Naive thymus-derived CD4-positive, alpha-beta T cell (primary cell): ENCODE results near the gene NRIP1. TPM values are rescaled to one million over a fixed set of nuclear protein-coding genes. Genes with fewer than 3 reads are reported as not detected.

Experiments used
- ATAC-seq: fragments of 150-1000 bp; cut with Tn5 transposase; 2 replicates; pipeline ENCODE4 v1.10.0; 2021; ENCODE audit warnings: mild to moderate bottlenecking, moderate library complexity
- CTCF ChIA-PET: fragments of 350-600 bp; sonication (Branson Sonifier 250); formaldehyde crosslinking; loops from one replicate; lab custom pipeline; 2021; ENCODE audit warnings: antibody characterized with exemption; lab: Charles Lee
- POLR2A ChIA-PET: fragments of 350-600 bp; sonication (Branson Sonifier 250); formaldehyde crosslinking; loops from one replicate; lab custom pipeline; 2021; ENCODE audit warnings: antibody characterized with exemption, inconsistent platforms; lab: Charles Lee
- DNase-seq, 9 donors: peaks; one replicate each; pipeline versions ENCODE4 v3.0.0 to v3.0.0-alpha.2; 2020 to 2022; ENCODE audit warnings: mixed read lengths in 1 of 9
- H3K27ac ChIP-seq: one replicate; pipeline ENCODE4 v1.7.0; 2013; ENCODE audit warnings: mild to moderate bottlenecking, low read depth, low read length, moderate library complexity
- H3K27me3 ChIP-seq, 2 donors: one replicate each; pipeline ENCODE4 v1.7.0; 2013; ENCODE audit warnings: low read length in 2 of 2, mild to moderate bottlenecking in 2 of 2, moderate library complexity in 2 of 2; ENCODE audit not compliant: control insufficient read depth in 2 of 2, insufficient read depth in 2 of 2
- H3K36me3 ChIP-seq, 3 experiments: 1 replicate in 2 of 3; 2 replicates in 1 of 3; pipeline ENCODE4 v1.7.0; 2013; ENCODE audit warnings: low read length in 3 of 3, mild to moderate bottlenecking in 3 of 3, moderate library complexity in 1 of 3; ENCODE audit not compliant: insufficient read depth in 3 of 3, control insufficient read depth in 2 of 3
- H3K4me1 ChIP-seq, 2 donors: one replicate each; pipeline ENCODE4 v1.7.0; 2013; ENCODE audit warnings: low read length in 2 of 2, mild to moderate bottlenecking in 2 of 2, moderate library complexity in 1 of 2; ENCODE audit not compliant: control insufficient read depth in 2 of 2, insufficient read depth in 2 of 2
- H3K4me3 ChIP-seq: 2 replicates; pipeline ENCODE4 v1.7.0; 2013; ENCODE audit warnings: mild to moderate bottlenecking, low read length
- H3K9me3 ChIP-seq, 3 experiments: 1 replicate in 2 of 3; 2 replicates in 1 of 3; pipeline ENCODE4 v1.7.0; 2013; ENCODE audit warnings: low read length in 3 of 3; ENCODE audit not compliant: control insufficient read depth in 2 of 3
- H3K27ac Mint-ChIP-seq, 9 donors: one replicate each; pipeline ENCODE4 v1.8.0; 2020 to 2022; ENCODE audit warnings: mixed read lengths in 9 of 9, mild to moderate bottlenecking in 8 of 9, moderate library complexity in 5 of 9, inconsistent platforms in 2 of 9
- H3K27me3 Mint-ChIP-seq, 5 donors: one replicate each; pipeline ENCODE4 v1.8.0; 2021 to 2022; ENCODE audit warnings: mixed read lengths in 5 of 5, mild to moderate bottlenecking in 1 of 5
- H3K36me3 Mint-ChIP-seq, 5 donors: one replicate each; pipeline ENCODE4 v1.8.0; 2020 to 2022; ENCODE audit warnings: mixed read lengths in 5 of 5, mild to moderate bottlenecking in 3 of 5, inconsistent platforms in 1 of 5
- H3K4me1 Mint-ChIP-seq, 7 donors: one replicate each; pipeline ENCODE4 v1.8.0; 2020 to 2022; ENCODE audit warnings: mixed read lengths in 7 of 7, mild to moderate bottlenecking in 3 of 7, inconsistent platforms in 1 of 7
- H3K4me3 Mint-ChIP-seq, 10 donors: one replicate each; pipeline ENCODE4 v1.8.0; 2020 to 2022; ENCODE audit warnings: mild to moderate bottlenecking in 10 of 10, mixed read lengths in 10 of 10, moderate library complexity in 6 of 10, inconsistent platforms in 2 of 10
- H3K9me3 Mint-ChIP-seq, 11 donors: one replicate each; pipeline ENCODE4 v1.8.0; 2020 to 2022; ENCODE audit warnings: mixed read lengths in 11 of 11, mild to moderate bottlenecking in 4 of 11, inconsistent platforms in 1 of 11, moderate library complexity in 1 of 11
- intact Hi-C, 2 donors: fragments of 100-400 bp; cut with micrococcal nuclease; formaldehyde crosslinking; loops; one replicate each; pipeline ENCODE4 v1.15.1; 2023
- polyA plus RNA-seq, 2 donors: library from polyadenylated mRNA; unstranded; fragments of 300-500 nt; fragmentation: Illumina TruSeq; gene quantifications; one replicate each; pipeline ENCODE4 v1.2.3, GENCODE V29; 2021
- total RNA-seq, 6 experiments: library from RNA in 5 of 6; stranded (reverse) in 5 of 6; gene quantifications; 1 replicate in 5 of 6; 2 replicates in 1 of 6; pipeline ENCODE4 v1.2.3 and lab custom pipeline; 2021 to 2026

Gene NRIP1
- total and polyA plus RNA-seq, 7 experiments from 2014 or later: 13.8 to 42.6 (median 35.2) TPM

DNA sequence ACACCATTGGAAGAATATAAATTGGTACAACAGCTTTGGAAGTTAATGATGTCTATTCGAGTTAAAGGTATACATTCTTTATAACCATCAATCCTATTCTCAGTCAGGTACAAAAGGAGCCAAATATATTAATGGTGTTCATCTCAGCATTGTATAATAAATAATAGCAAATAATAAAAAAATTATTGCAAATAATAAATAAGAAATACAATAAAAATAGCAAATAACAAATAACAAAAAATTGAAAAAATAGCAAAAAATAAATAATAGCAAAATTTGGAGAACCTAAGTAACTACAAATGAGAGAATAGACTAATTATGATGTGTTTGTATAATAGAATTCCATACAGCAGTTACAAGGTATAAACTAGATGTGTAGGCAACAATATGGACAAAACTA is 25.6 kb upstream of the NRIP1 start:
- CTCF ChIA-PET: no interaction called here
- no peak overlapping the region for H3K4me3 Mint-ChIP-seq

DNA sequence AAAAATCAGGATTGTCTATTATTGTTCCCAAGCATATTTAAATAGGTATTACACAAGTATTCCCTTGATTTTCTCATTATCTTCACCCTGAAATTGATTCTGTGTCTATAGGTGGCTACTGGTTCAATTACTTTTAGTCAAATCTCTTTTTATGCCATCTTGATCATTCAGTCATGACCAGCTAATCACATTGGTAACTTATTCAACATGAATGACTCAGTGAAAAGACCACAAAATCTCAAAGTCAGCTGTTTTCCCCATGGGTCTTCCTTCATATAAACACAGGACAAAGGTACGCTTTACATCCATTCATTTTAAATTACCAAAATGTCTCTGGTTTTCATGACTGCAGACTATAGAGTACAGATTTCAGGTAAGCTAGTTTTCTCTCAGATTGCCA is 23.7 kb upstream of the NRIP1 start:
- ATAC-seq: no peak
- no peaks in the 10 kb centered on the region for H3K4me1 ChIP-seq

More for the DNA sequence above, 25.6 kb upstream of the NRIP1 start:
- Histone ChIP-seq H3K27ac (no peak overlapping the region), H3K27me3 (no peaks in the 10 kb centered on the region), H3K4me1 (no peaks in the 10 kb centered on the region), H3K9me3 (no peaks in the 10 kb centered on the region), H3K36me3 (no peaks in the 10 kb centered on the region), H3K4me3 (no peak overlapping the region)
- Mint-ChIP-seq H3K4me1 (no peaks in the 10 kb centered on the region), H3K27me3 (peaks cover 0 to 8% (median 0%) of the 10 kb centered on the region in 5 donors), H3K9me3 (no peaks in the 10 kb centered on the region), H3K36me3 (no peaks in the 10 kb centered on the region), H3K27ac (no peak overlapping the region)
- no peak for ATAC-seq
- intact Hi-C loops: no loop called here
- POLR2A ChIA-PET: no interaction called here
- DNase-seq: no peak

DNA sequence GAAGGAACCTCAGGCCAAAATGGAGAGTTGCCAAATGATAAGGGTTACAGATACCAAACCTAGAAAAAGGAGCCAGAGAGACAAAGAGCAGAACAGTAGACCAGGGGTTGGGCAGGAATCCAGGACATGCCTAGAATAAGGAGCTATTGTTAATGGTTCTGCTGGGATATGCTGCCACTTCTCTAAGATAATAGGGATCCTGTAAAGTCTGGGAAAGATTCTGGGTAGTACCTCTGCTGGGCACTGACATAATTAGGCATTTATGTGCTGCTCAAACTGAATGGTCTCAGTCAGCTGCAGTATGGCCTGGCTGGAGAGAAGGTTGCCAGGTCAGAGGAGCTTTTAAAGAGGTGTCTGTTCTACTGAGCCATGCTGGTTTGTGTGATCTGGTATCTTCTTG is 19.9 kb upstream of the NRIP1 start:
- no peaks in the 10 kb centered on the region for H3K4me1 Mint-ChIP-seq
- intact Hi-C loops: no loop called here
- ChIA-PET POLR2A (no interaction called here), CTCF (no interaction called here)
- no peaks in the 10 kb centered on the region for H3K27me3 ChIP-seq
- H3K27ac ChIP-seq: no peak overlapping the region
- no peaks in the 10 kb centered on the region for H3K9me3 ChIP-seq
- DNase-seq (no peak), ATAC-seq (no peak)
- no peak overlapping the region for H3K27ac Mint-ChIP-seq
- H3K4me1 ChIP-seq: no peaks in the 10 kb centered on the region
- H3K4me3 ChIP-seq: no peak overlapping the region
- H3K27me3 Mint-ChIP-seq: peaks cover 0 to 9% (median 0%) of the 10 kb centered on the region in 5 donors
- no peaks in the 10 kb centered on the region for H3K9me3 Mint-ChIP-seq
- no peak overlapping the region for H3K4me3 Mint-ChIP-seq
- H3K36me3 ChIP-seq: no peaks in the 10 kb centered on the region
- no peaks in the 10 kb centered on the region for H3K36me3 Mint-ChIP-seq

More for the DNA sequence above, 23.7 kb upstream of the NRIP1 start:
- H3K27ac ChIP-seq: no peak overlapping the region
- H3K36me3 Mint-ChIP-seq: no peaks in the 10 kb centered on the region
- H3K27me3 Mint-ChIP-seq: peaks cover 0 to 8% (median 0%) of the 10 kb centered on the region in 5 donors
- no peak for DNase-seq
- no peaks in the 10 kb centered on the region for H3K4me1 Mint-ChIP-seq
- no peak overlapping the region for H3K4me3 Mint-ChIP-seq
- POLR2A ChIA-PET: interaction anchor here (0.6 kb wide), 1 partner anchor 496 kb away, joined by 3 read pairs; no protein-coding TSS in a partner anchor
- no peaks in the 10 kb centered on the region for H3K27me3 ChIP-seq
- H3K4me3 ChIP-seq: no peak overlapping the region
- H3K9me3 Mint-ChIP-seq: no peaks in the 10 kb centered on the region
- H3K36me3 ChIP-seq: no peaks in the 10 kb centered on the region
- intact Hi-C loops: no loop called here
- H3K9me3 ChIP-seq: no peaks in the 10 kb centered on the region
- CTCF ChIA-PET: no interaction called here
- H3K27ac Mint-ChIP-seq: no peak overlapping the region

DNA sequence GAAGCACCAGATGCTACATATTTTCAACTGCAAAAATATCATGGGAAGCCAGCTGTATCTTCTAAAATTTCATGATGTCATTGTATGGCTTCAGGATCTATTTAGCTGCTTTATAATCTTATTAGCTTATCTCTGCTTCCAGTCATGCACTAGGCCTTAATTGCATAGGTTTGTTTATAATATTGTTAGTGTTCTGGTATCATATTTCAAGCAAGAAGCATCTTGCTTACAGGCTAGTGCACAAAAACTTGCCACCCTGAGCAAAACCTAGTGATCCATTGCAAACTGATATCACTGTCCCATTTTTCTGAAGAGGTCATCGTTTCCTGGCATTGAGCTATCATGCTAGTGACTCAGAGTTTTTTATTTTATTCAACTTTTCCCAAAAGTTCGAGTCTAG is 15.7 kb upstream of the NRIP1 start:
- ChIA-PET POLR2A (no interaction called here), CTCF (no interaction called here)
- Histone ChIP-seq H3K36me3 (no peaks in the 10 kb centered on the region), H3K27me3 (no peaks in the 10 kb centered on the region), H3K27ac (no peak overlapping the region), H3K9me3 (no peaks in the 10 kb centered on the region), H3K4me3 (no peak overlapping the region), H3K4me1 (no peaks in the 10 kb centered on the region)
- H3K27me3 Mint-ChIP-seq: peaks cover 3 to 26% (median 5%) of the 10 kb centered on the region in 5 donors
- H3K9me3 Mint-ChIP-seq: no peaks in the 10 kb centered on the region
- no peak overlapping the region for H3K27ac Mint-ChIP-seq
- DNase-seq (no peak), ATAC-seq (no peak)
- no peaks in the 10 kb centered on the region for H3K4me1 Mint-ChIP-seq
- intact Hi-C loops: no loop called here
- no peak overlapping the region for H3K4me3 Mint-ChIP-seq
- no peaks in the 10 kb centered on the region for H3K36me3 Mint-ChIP-seq

DNA sequence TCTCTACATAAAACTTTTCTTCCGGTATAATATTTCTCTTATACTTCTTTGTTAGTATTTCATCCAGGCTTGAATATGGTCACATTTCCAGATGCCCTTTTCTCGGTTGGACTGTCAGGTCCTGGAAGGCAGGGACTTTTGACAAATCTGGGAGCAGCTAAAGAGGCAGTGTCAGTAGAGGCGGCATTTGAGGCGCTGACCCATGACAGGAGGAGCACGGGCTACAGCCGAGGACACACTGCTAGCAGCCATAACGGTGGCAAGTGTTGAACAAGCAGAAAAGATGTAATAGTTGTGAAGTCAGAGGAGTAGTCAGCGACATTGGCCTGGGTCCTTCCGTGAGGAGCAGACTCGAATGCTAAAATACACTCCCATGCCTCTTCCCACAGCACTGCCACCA is 14.5 kb upstream of the NRIP1 start:
- no peak for DNase-seq
- Mint-ChIP-seq H3K27ac (no peak overlapping the region), H3K4me1 (no peaks in the 10 kb centered on the region), H3K36me3 (no peaks in the 10 kb centered on the region), H3K9me3 (no peaks in the 10 kb centered on the region), H3K27me3 (peaks cover 3 to 26% (median 5%) of the 10 kb centered on the region in 5 donors), H3K4me3 (no peak overlapping the region)
- Histone ChIP-seq H3K4me3 (no peak overlapping the region), H3K27ac (no peak overlapping the region), H3K27me3 (no peaks in the 10 kb centered on the region), H3K36me3 (no peaks in the 10 kb centered on the region), H3K4me1 (no peaks in the 10 kb centered on the region), H3K9me3 (no peaks in the 10 kb centered on the region)
- intact Hi-C loops: no loop called here
- ChIA-PET CTCF (no interaction called here), POLR2A (no interaction called here)
- ATAC-seq: no peak

DNA sequence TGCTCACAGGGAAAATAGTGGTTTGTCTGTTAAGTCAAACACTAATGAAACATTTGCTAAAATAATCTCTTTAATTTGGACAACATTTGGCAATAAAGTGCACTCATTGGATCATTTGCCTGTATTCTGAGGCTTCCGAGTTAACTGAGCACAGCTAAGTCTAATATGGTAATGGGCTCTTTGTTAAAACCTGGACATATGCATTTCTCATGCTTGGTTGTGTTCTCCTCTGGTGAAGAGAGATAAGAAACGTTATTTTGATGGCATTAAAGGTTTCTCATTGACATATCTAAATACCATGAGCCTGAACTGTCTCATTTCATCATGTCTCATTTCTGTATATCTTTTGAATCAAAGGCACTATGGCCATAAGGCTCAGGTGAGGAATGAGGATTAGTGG is 13.4 kb upstream of the NRIP1 start:
- no peak for ATAC-seq
- Mint-ChIP-seq H3K4me1 (no peaks in the 10 kb centered on the region), H3K27me3 (peaks cover 3 to 28% (median 5%) of the 10 kb centered on the region in 5 donors), H3K4me3 (no peak overlapping the region), H3K27ac (no peak overlapping the region), H3K9me3 (no peaks in the 10 kb centered on the region), H3K36me3 (no peaks in the 10 kb centered on the region)
- no peaks in the 10 kb centered on the region for H3K36me3 ChIP-seq
- CTCF ChIA-PET: no interaction called here
- intact Hi-C loops: no loop called here
- no peak overlapping the region for H3K27ac ChIP-seq
- no peaks in the 10 kb centered on the region for H3K27me3 ChIP-seq
- H3K4me3 ChIP-seq: no peak overlapping the region
- POLR2A ChIA-PET: no interaction called here
- DNase-seq: no peak
- no peaks in the 10 kb centered on the region for H3K9me3 ChIP-seq
- H3K4me1 ChIP-seq: no peaks in the 10 kb centered on the region

DNA sequence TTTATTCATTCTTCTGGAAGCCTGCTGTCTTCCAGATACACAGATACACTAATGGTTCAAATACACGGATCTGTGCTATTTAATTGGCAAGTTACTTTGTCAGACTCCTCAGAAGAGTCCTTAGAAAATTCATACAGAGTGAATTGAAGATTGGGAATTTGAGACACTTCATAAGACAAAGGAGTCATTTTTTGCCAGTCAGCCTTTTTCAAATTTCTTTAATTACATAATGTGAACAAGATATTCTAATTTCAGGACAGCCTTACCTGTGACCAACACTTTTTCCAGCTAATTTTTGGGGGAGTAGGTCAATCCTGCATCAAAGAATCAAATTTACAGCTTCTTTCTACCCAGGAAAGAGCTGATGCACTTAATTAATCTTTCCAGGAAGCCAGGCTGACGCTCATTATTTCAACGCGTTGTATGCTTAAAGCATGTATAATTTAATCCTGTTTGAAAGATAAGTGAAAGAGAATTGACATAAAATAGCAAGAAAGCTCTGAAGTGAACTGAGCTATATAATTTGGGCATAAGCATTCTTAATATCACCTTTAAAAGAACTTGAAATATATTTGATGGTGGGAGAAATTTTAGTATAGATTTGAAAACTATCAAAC is 12.8 kb upstream of the NRIP1 start:
- Histone ChIP-seq H3K36me3 (no peaks in the 10 kb centered on the region), H3K4me3 (no peak overlapping the region), H3K4me1 (no peaks in the 10 kb centered on the region), H3K9me3 (no peaks in the 10 kb centered on the region), H3K27me3 (no peaks in the 10 kb centered on the region), H3K27ac (no peak overlapping the region)
- ChIA-PET CTCF (interaction anchor here (0.6 kb wide), 1 partner anchor 440 kb away, joined by 3 read pairs; no protein-coding TSS in a partner anchor), POLR2A (no interaction called here)
- no peaks in the 10 kb centered on the region for H3K4me1 Mint-ChIP-seq
- no peaks in the 10 kb centered on the region for H3K36me3 Mint-ChIP-seq
- peaks cover 3 to 28% (median 5%) of the 10 kb centered on the region in 5 donors for H3K27me3 Mint-ChIP-seq
- no peak overlapping the region for H3K4me3 Mint-ChIP-seq
- no peak overlapping the region for H3K27ac Mint-ChIP-seq
- DNase-seq (no peak), ATAC-seq (no peak)
- no peaks in the 10 kb centered on the region for H3K9me3 Mint-ChIP-seq
- intact Hi-C loops: no loop called here
